Omental fat pad (tissue), 4 donors: ENCODE data around the gene ATG12. TPM values are rescaled to one million over a fixed set of nuclear protein-coding genes. Genes with fewer than 3 reads are reported as not detected.

Source experiments
- ATAC-seq: fragments of 150-250 bp; one replicate; pipeline ENCODE4 v1.9.1; 2016; ENCODE audit warnings: mild to moderate bottlenecking, moderate library complexity; ENCODE audit not compliant: low FRiP score
- DNase-seq: peaks from one replicate; pipeline ENCODE4 v3.0.0-alpha.2; 2019; ENCODE audit warnings: low spot score
- CTCF ChIP-seq, 3 donors: fragments of 450-650 bp; IDR thresholded peaks; one replicate each; pipeline ENCODE4 v1.5.1; 2016 to 2017; ENCODE audit warnings: antibody characterized with exemption in 3 of 3, mild to moderate bottlenecking in 3 of 3, moderate library complexity in 2 of 3
- total RNA-seq, 4 donors: library from RNA; depleted of rRNA; stranded (reverse); fragments of >200 nt; gene quantifications; one replicate each; pipeline ENCODE4 v1.1.0, GENCODE V29; 2016

ATG12 gene
- total RNA-seq, 4 donors from 2014 or later = 40.6 to 58.8 (median 51.4) TPM

GRCh38 chr5:115842952-115843351 is 1.6 kb upstream of the ATG12 start:
- DNase-seq (no peak), ATAC-seq (no peak)
- no peak for TF ChIP-seq CTCF (IDR thresholded peaks at IDR 0.05)

GRCh38 chr5:115842089-115842935 is 947 bp upstream of the ATG12 start:
- ATAC-seq (peak; percentile 80), DNase-seq (no peak)
- TF ChIP-seq CTCF (IDR thresholded peaks at IDR 0.05) = no peak

- TF ChIP-seq CTCF (IDR thresholded peaks at IDR 0.05) = no peak
- ATAC-seq = no peak
- no peak for DNase-seq
These were observed 492 bp downstream of the ATG12 start for GRCh38 chr5:115840873-115841272.

- DNase-seq = no peak
- no peak for ATAC-seq
- TF ChIP-seq CTCF (IDR thresholded peaks at IDR 0.05) = peak in 1 of 3 donors; percentile 3
These were observed 2.4 kb downstream of the ATG12 start for GRCh38 chr5:115838885-115839518.

- ATAC-seq (no peak), DNase-seq (no peak)
- no peak for TF ChIP-seq CTCF (IDR thresholded peaks at IDR 0.05)
These were observed 5.9 kb downstream of the ATG12 start for GRCh38 chr5:115835481-115835880.

GRCh38 chr5:115831163-115831768 is 10.1 kb downstream of the ATG12 start:
- ATAC-seq = no peak
- no peak for TF ChIP-seq CTCF (IDR thresholded peaks at IDR 0.05)
- DNase-seq = no peak
